Erythroblast (primary cell): ENCODE measurements around the gene QKI.
"Not testable (repeated sequence)": the region's sequence is repeated elsewhere in the genome, so short reads cannot be mapped to it uniquely, and the experiment has no call there.

Source experiments
- DNase-seq, 2 experiments: peaks; one replicate each; lab custom pipeline; 2025; lab: John Stamatoyannopoulos, UW
- GATA1 ChIP-seq: IDR thresholded peaks from 2 replicates; pipeline ENCODE4 v1.6.1; 2011; ENCODE audit warnings: low read depth, mild to moderate bottlenecking, control low read depth, low read length, moderate library complexity
- POLR2A ChIP-seq: IDR thresholded peaks from 2 replicates; pipeline ENCODE4 v1.6.1; 2011; ENCODE audit warnings: mild to moderate bottlenecking, low read length

The QKI gene

GRCh38 chr6:163383912-163384311 is 30.6 kb upstream of the QKI start:
- no peak for DNase-seq
- TF ChIP-seq POLR2A (no peak), GATA1 (no peak)

GRCh38 chr6:163384510-163384909 is 30.0 kb upstream of the QKI start:
- no peak for TF ChIP-seq POLR2A
- TF ChIP-seq GATA1: no peak
- no peak for DNase-seq

- DNase-seq: not testable (repeated sequence)
These were observed 29.0 kb upstream of the QKI start for GRCh38 chr6:163385503-163385902.

GRCh38 chr6:163386329-163386908 is 28.1 kb upstream of the QKI start:
- no peak for DNase-seq
- TF ChIP-seq GATA1 (no peak), POLR2A (no peak)

GRCh38 chr6:163387317-163387716 is 27.2 kb upstream of the QKI start:
- TF ChIP-seq POLR2A (no peak), GATA1 (no peak)
- no peak for DNase-seq

GRCh38 chr6:163389354-163389753 is 25.2 kb upstream of the QKI start:
- no peak for DNase-seq
- TF ChIP-seq POLR2A (no peak), GATA1 (no peak)

- no peak for DNase-seq
- no peak for TF ChIP-seq GATA1
- no peak for TF ChIP-seq POLR2A
These were observed 23.7 kb upstream of the QKI start for GRCh38 chr6:163390770-163391169.

GRCh38 chr6:163391985-163392384 is 22.5 kb upstream of the QKI start:
- no peak for DNase-seq
- TF ChIP-seq GATA1: no peak
- no peak for TF ChIP-seq POLR2A

GRCh38 chr6:163392533-163392932 is 22.0 kb upstream of the QKI start:
- peak; percentile 40 to 47 for DNase-seq
- TF ChIP-seq GATA1: no peak
- no peak for TF ChIP-seq POLR2A

- TF ChIP-seq GATA1 (no peak), POLR2A (no peak)
- DNase-seq: no peak
These were observed 20.6 kb upstream of the QKI start for GRCh38 chr6:163393923-163394322.

GRCh38 chr6:163394659-163395058 is 19.9 kb upstream of the QKI start:
- TF ChIP-seq POLR2A (no peak), GATA1 (no peak)
- DNase-seq: no peak

- DNase-seq: no peak
- no peak for TF ChIP-seq GATA1
- no peak for TF ChIP-seq POLR2A
These were observed 19.2 kb upstream of the QKI start for GRCh38 chr6:163395122-163395830.

- DNase-seq: no peak
- no peak for TF ChIP-seq POLR2A
- TF ChIP-seq GATA1: no peak
These were observed 18.7 kb upstream of the QKI start for GRCh38 chr6:163395831-163396185.

- DNase-seq: no peak
- TF ChIP-seq POLR2A (no peak), GATA1 (no peak)
These were observed 17.2 kb upstream of the QKI start for GRCh38 chr6:163397326-163397725.

- TF ChIP-seq POLR2A (no peak), GATA1 (no peak)
- DNase-seq: no peak
These were observed 16.4 kb upstream of the QKI start for GRCh38 chr6:163398115-163398514.

- DNase-seq: no peak
- no peak for TF ChIP-seq GATA1
- no peak for TF ChIP-seq POLR2A
These were observed 15.7 kb upstream of the QKI start for GRCh38 chr6:163398815-163399214.
